Activated B cell treated with CpG ODN at 0.5 μM for 24 hours (primary cell): ENCODE data around the gene CTBS. TPM values are rescaled to one million over a fixed set of nuclear protein-coding genes. Genes with fewer than 3 reads are reported as not detected.

Experiments used
- ATAC-seq: fragments of 200-7000 bp; cut with Tn5 transposase; one replicate; pipeline ENCODE4 v1.10.0; 2021; ENCODE audit warnings: low read depth, mild to moderate bottlenecking, moderate library complexity
- CTCF ChIA-PET: fragments of 350-600 bp; sonication (Branson Sonifier 250); formaldehyde crosslinking; loops from one replicate; lab custom pipeline; 2021; ENCODE audit warnings: antibody characterized with exemption; lab: Charles Lee
- POLR2A ChIA-PET: fragments of 350-600 bp; sonication (Branson Sonifier 250); formaldehyde crosslinking; loops from one replicate; lab custom pipeline; 2021; ENCODE audit warnings: antibody characterized with exemption; lab: Charles Lee
- DNase-seq: peaks from one replicate; pipeline ENCODE4 v3.0.0; 2022
- H3K27ac Mint-ChIP-seq: one replicate; pipeline ENCODE4 v1.8.0; 2020; ENCODE audit warnings: mixed read lengths
- H3K27me3 Mint-ChIP-seq: one replicate; pipeline ENCODE4 v1.8.0; 2021; ENCODE audit warnings: mixed read lengths
- H3K36me3 Mint-ChIP-seq: one replicate; pipeline ENCODE4 v1.8.0; 2021; ENCODE audit warnings: low read depth, mixed read lengths
- H3K4me1 Mint-ChIP-seq: one replicate; pipeline ENCODE4 v1.8.0; 2021; ENCODE audit warnings: mixed read lengths
- H3K4me3 Mint-ChIP-seq: one replicate; pipeline ENCODE4 v1.8.0; 2020; ENCODE audit warnings: mild to moderate bottlenecking, mixed read lengths
- H3K9me3 Mint-ChIP-seq: one replicate; pipeline ENCODE4 v1.8.0; 2020; ENCODE audit warnings: mixed read lengths
- intact Hi-C: fragments of 100-400 bp; cut with micrococcal nuclease; formaldehyde crosslinking; loops from one replicate; pipeline ENCODE4 v1.15.1; 2024
- total RNA-seq: library from RNA; stranded (reverse); gene quantifications from 2 replicates; pipeline ENCODE4 v1.2.3, GENCODE V29; 2022
- TF ChIP-seq, protein P1 (sequence below): fragments of 200-600 bp; IDR thresholded peaks from one replicate; pipeline ENCODE4 v1.8.0; 2022; ENCODE audit warnings: antibody characterized with exemption, mild to moderate bottlenecking

The CTBS gene
- total RNA-seq, 1 donor from 2014 or later, result 13.2 TPM

DNA sequence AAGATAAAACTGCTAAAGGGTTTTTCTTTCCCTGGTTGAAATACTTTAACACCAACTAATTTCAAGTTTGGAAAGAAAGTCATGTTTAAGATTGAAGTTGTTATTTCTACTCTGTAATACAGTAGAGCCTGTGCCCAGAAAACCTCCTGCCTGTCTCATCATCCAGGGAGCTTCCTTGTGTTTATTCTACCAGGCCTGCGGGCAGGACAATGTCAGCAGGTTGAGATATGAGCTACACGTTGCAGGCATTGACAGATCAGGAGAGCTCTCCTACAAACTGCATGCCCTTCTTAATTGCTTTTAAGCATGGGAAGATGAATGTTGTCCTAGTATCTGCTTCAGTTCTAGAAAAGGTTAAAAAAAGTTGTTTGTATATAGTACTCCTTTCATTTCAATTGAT lies 43.1 kb upstream of the CTBS start:
- intact Hi-C loops, result no loop called here

DNA sequence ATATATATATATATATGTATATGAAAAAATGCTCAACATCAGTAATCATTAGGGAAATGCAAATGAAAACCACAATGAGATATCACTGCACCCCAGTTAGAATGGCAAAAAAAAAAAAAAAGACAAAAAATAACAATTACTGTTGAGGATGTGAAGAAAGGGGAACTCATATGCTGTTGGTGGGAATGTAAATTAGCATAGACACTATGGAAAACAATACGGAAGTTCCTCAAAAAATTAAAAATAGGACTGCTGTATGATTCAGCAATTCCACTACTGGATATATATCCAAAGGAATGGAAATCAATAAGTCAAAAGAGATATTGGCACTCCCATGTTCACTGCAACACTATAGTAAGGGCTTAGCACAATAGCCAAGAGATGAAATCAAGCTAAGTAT lies 41.5 kb upstream of the CTBS start:
- POLR2A ChIA-PET, result no interaction called here
- ATAC-seq, result no peak
- CTCF ChIA-PET, result no interaction called here
- H3K27me3 Mint-ChIP-seq, result peaks cover 6% of the 10 kb centered on the region
- intact Hi-C loops, result no loop called here
- no peak for DNase-seq
- H3K4me3 Mint-ChIP-seq, result no peak overlapping the region
- TF ChIP-seq, protein P1, sequence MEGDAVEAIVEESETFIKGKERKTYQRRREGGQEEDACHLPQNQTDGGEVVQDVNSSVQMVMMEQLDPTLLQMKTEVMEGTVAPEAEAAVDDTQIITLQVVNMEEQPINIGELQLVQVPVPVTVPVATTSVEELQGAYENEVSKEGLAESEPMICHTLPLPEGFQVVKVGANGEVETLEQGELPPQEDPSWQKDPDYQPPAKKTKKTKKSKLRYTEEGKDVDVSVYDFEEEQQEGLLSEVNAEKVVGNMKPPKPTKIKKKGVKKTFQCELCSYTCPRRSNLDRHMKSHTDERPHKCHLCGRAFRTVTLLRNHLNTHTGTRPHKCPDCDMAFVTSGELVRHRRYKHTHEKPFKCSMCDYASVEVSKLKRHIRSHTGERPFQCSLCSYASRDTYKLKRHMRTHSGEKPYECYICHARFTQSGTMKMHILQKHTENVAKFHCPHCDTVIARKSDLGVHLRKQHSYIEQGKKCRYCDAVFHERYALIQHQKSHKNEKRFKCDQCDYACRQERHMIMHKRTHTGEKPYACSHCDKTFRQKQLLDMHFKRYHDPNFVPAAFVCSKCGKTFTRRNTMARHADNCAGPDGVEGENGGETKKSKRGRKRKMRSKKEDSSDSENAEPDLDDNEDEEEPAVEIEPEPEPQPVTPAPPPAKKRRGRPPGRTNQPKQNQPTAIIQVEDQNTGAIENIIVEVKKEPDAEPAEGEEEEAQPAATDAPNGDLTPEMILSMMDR, result no peak
- H3K36me3 Mint-ChIP-seq, result no peaks in the 10 kb centered on the region
- H3K27ac Mint-ChIP-seq, result no peak overlapping the region
- peaks cover 2% of the 10 kb centered on the region for H3K4me1 Mint-ChIP-seq
- H3K9me3 Mint-ChIP-seq, result no peaks in the 10 kb centered on the region

More for the DNA sequence above, 43.1 kb upstream of the CTBS start:
- Mint-ChIP-seq H3K9me3 (no peaks in the 10 kb centered on the region), H3K4me1 (peaks cover 2% of the 10 kb centered on the region), H3K36me3 (no peaks in the 10 kb centered on the region), H3K4me3 (no peak overlapping the region), H3K27me3 (peaks cover 6% of the 10 kb centered on the region), H3K27ac (no peak overlapping the region)
- TF ChIP-seq, protein P1, result no peak
- DNase-seq (no peak), ATAC-seq (no peak)
- ChIA-PET POLR2A (no interaction called here), CTCF (interaction anchor here (0.8 kb wide), 1 partner anchor 175 kb away, joined by 3 read pairs; no protein-coding TSS in a partner anchor)

DNA sequence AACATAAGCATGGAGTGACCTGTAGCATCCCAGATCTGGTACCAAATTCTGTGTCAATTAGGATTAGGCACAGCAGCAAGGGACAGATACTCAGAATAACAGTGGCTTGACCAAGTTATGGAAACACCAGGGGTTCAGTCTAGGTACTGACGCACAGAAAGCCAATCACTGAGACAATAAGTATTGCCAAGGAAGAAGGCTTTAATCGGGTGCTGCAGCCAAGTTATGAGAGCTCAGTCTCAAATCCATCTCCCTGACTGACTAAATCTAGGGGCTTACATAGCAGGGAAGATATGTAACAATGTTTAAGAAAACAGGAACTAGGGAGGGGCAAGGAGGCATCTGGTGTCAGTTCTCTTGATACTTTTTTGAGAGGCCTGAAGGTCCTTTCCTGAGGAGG lies 39.6 kb upstream of the CTBS start:
- ATAC-seq (no peak), DNase-seq (no peak)
- TF ChIP-seq, protein P1, result no peak
- no peak overlapping the region for H3K4me3 Mint-ChIP-seq
- intact Hi-C loops, result no loop called here
- H3K27me3 Mint-ChIP-seq, result no peaks in the 10 kb centered on the region
- H3K9me3 Mint-ChIP-seq, result no peaks in the 10 kb centered on the region
- H3K27ac Mint-ChIP-seq, result no peak overlapping the region
- CTCF ChIA-PET, result no interaction called here
- H3K4me1 Mint-ChIP-seq, result no peaks in the 10 kb centered on the region
- H3K36me3 Mint-ChIP-seq, result no peaks in the 10 kb centered on the region
- POLR2A ChIA-PET, result no interaction called here

DNA sequence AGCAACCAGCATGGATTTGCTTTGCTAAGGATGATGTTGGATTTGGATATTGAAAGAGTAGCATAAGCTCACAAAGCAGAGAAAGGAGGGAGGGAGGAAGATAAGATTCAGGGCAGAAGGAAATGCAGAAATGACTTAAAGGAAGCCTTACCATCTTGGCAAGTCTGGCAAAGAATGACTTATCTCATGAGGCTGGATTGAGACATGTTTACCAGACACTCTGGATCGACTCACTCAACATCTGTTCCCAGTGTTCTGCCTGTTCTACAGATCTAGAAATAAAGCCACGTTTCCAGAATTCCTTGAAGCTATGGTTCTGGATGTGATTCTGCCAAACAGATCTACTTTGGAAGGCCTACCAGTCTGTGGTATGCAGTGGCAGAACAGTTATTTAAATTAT lies 38.8 kb upstream of the CTBS start:
- no peak overlapping the region for H3K4me3 Mint-ChIP-seq
- DNase-seq (no peak), ATAC-seq (no peak)
- CTCF ChIA-PET, result no interaction called here
- intact Hi-C loops, result no loop called here
- no peaks in the 10 kb centered on the region for H3K27me3 Mint-ChIP-seq
- H3K9me3 Mint-ChIP-seq, result no peaks in the 10 kb centered on the region
- H3K27ac Mint-ChIP-seq, result no peak overlapping the region
- TF ChIP-seq, protein P1, result no peak
- H3K4me1 Mint-ChIP-seq, result no peaks in the 10 kb centered on the region
- H3K36me3 Mint-ChIP-seq, result no peaks in the 10 kb centered on the region
- POLR2A ChIA-PET, result no interaction called here

DNA sequence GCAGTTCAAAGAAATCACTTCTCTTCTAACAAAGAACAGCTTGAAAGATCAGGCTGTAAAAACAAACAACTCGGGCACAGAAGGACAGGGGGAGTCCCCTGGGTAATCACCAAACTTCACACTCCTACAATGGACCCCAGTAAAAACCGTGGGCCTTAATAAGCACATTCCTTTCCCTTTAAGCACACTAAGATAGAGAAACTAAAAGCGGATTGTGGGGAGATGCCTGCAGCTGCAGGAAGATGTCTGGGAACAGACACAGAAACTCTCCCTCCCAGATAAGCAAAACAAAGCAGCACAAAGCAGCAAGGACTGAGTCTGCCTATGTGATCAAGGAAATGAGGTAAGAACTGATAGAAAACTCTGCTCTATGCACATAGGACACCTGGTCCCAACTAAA lies 37.6 kb upstream of the CTBS start:
- Mint-ChIP-seq H3K9me3 (no peaks in the 10 kb centered on the region), H3K27me3 (no peaks in the 10 kb centered on the region), H3K36me3 (no peaks in the 10 kb centered on the region), H3K4me1 (no peaks in the 10 kb centered on the region), H3K27ac (no peak overlapping the region), H3K4me3 (no peak overlapping the region)
- ATAC-seq (no peak), DNase-seq (no peak)
- TF ChIP-seq, protein P1, result no peak
- ChIA-PET CTCF (no interaction called here), POLR2A (no interaction called here)
- intact Hi-C loops, result no loop called here
